Measurements from ENCODE around the gene PTPRA. TPM values are rescaled to one million over a fixed set of nuclear protein-coding genes. Genes with fewer than 3 reads are reported as not detected.
"Not testable (repeated sequence)": the region's sequence is repeated elsewhere in the genome, so short reads cannot be mapped to it uniquely, and the experiment has no call there.

PTPRA gene
- total RNA-seq, 1 donor, result 44.2 TPM

DNA sequence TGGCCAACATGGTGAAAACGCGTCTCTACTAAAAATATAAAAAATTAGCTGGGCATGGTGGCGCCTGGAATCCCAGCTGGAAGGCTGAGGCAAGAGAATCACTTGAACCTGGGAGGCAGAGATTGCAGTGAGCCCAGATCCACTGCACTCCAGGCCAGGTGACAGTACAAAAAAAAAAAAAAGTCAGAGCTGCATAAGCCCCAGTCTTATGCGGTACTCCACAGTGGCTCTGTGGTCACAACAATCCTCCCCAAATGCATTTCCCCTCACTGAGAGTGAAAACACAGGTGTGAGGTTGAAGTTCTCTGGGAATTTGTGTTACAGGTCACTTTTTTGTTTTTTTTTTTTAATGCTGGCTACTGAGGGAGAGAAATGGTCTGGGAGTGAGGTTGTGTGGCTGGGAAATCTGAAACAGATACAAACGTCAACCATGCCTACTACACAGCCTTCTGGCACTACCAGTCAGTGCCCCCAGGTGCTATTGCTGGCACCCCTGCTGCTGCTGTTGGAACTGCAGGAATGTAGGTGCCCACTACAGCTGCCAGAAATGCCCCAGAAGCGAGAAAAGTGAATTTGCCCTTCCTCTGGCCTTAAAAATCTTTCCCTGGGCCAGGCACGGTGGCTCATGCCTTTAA is 178.2 kb downstream of the PTPRA start:
- Histone ChIP-seq H3K36me3 (ENCODE audit: insufficient read depth, low read length) (peaks cover 23% of the 10 kb centered on the region), H3K4me1 (ENCODE audit: insufficient read depth, low read length) (peaks cover 5% of the 10 kb centered on the region), H3K27me3 (ENCODE audit: insufficient read depth, low read length) (no peaks in the 10 kb centered on the region), H2AFZ (ENCODE audit: low read length) (no peak overlapping the region), H4K20me1 (ENCODE audit: insufficient read depth, low read length) (no peaks in the 10 kb centered on the region), H3K4me2 (ENCODE audit: insufficient read depth, low read length) (no peak overlapping the region), H3K9me3 (ENCODE audit: low read depth, low read length) (no peaks in the 10 kb centered on the region), H3K4me3 (ENCODE audit: insufficient read depth, low read length) (no peak overlapping the region), H3K79me2 (ENCODE audit: insufficient read depth, low read length) (peaks cover 10% of the 10 kb centered on the region), H3K27ac (ENCODE audit: low read depth, low read length) (no peak overlapping the region)
- DNase-seq (ENCODE audit: insufficient read length, low spot score, missing footprints), result no peak
- TF ChIP-seq, protein P1, sequence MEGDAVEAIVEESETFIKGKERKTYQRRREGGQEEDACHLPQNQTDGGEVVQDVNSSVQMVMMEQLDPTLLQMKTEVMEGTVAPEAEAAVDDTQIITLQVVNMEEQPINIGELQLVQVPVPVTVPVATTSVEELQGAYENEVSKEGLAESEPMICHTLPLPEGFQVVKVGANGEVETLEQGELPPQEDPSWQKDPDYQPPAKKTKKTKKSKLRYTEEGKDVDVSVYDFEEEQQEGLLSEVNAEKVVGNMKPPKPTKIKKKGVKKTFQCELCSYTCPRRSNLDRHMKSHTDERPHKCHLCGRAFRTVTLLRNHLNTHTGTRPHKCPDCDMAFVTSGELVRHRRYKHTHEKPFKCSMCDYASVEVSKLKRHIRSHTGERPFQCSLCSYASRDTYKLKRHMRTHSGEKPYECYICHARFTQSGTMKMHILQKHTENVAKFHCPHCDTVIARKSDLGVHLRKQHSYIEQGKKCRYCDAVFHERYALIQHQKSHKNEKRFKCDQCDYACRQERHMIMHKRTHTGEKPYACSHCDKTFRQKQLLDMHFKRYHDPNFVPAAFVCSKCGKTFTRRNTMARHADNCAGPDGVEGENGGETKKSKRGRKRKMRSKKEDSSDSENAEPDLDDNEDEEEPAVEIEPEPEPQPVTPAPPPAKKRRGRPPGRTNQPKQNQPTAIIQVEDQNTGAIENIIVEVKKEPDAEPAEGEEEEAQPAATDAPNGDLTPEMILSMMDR (IDR thresholded peaks at IDR 0.05; ENCODE audit: extremely low read depth, low read depth, low read length), result no peak

- DNase-seq (ENCODE audit: insufficient read length, low spot score, missing footprints), result no peak
- Histone ChIP-seq H3K79me2 (ENCODE audit: insufficient read depth, low read length) (no peaks in the 10 kb centered on the region), H3K4me3 (ENCODE audit: insufficient read depth, low read length) (no peak overlapping the region), H3K9me3 (ENCODE audit: low read depth, low read length) (no peaks in the 10 kb centered on the region), H3K4me2 (ENCODE audit: insufficient read depth, low read length) (no peak overlapping the region), H4K20me1 (ENCODE audit: insufficient read depth, low read length) (no peaks in the 10 kb centered on the region), H3K27me3 (ENCODE audit: insufficient read depth, low read length) (no peaks in the 10 kb centered on the region), H3K4me1 (ENCODE audit: insufficient read depth, low read length) (no peaks in the 10 kb centered on the region), H3K36me3 (ENCODE audit: insufficient read depth, low read length) (no peaks in the 10 kb centered on the region), H3K27ac (ENCODE audit: low read depth, low read length) (no peak overlapping the region), H2AFZ (ENCODE audit: low read length) (no peak overlapping the region)
- TF ChIP-seq, protein P1 (IDR thresholded peaks at IDR 0.05; ENCODE audit: extremely low read depth, low read depth, low read length), result no peak
Observed at GRCh38 chr20:3059489-3059888, 186.2 kb downstream of the PTPRA start.

- not testable (repeated sequence) for H3K79me2 ChIP-seq (ENCODE audit: insufficient read depth, low read length); H3K9me3 ChIP-seq (ENCODE audit: low read depth, low read length); H3K4me3 ChIP-seq (ENCODE audit: insufficient read depth, low read length); H3K36me3 ChIP-seq (ENCODE audit: insufficient read depth, low read length); H3K27ac ChIP-seq (ENCODE audit: low read depth, low read length); H3K27me3 ChIP-seq (ENCODE audit: insufficient read depth, low read length); DNase-seq (ENCODE audit: insufficient read length, low spot score, missing footprints); H4K20me1 ChIP-seq (ENCODE audit: insufficient read depth, low read length); H2AFZ ChIP-seq (ENCODE audit: low read length); H3K4me2 ChIP-seq (ENCODE audit: insufficient read depth, low read length)
- peaks cover 12% of the 10 kb centered on the region for H3K4me1 ChIP-seq (ENCODE audit: insufficient read depth, low read length)
Observed at GRCh38 chr20:3064119-3064518, 190.8 kb downstream of the PTPRA start.

GRCh38 chr20:3067139-3068014 is 194.1 kb downstream of the PTPRA start:
- Histone ChIP-seq H3K36me3 (ENCODE audit: insufficient read depth, low read length) (no peaks in the 10 kb centered on the region), H3K4me2 (ENCODE audit: insufficient read depth, low read length) (peak overlapping the region; percentile 16), H2AFZ (ENCODE audit: low read length) (no peak overlapping the region), H3K4me1 (ENCODE audit: insufficient read depth, low read length) (peaks cover 12% of the 10 kb centered on the region), H3K4me3 (ENCODE audit: insufficient read depth, low read length) (no peak overlapping the region), H4K20me1 (ENCODE audit: insufficient read depth, low read length) (no peaks in the 10 kb centered on the region), H3K27ac (ENCODE audit: low read depth, low read length) (peak overlapping the region; percentile 19), H3K79me2 (ENCODE audit: insufficient read depth, low read length) (no peaks in the 10 kb centered on the region), H3K9me3 (ENCODE audit: low read depth, low read length) (no peaks in the 10 kb centered on the region), H3K27me3 (ENCODE audit: insufficient read depth, low read length) (peaks cover 14% of the 10 kb centered on the region)
- TF ChIP-seq, protein P1 (IDR thresholded peaks at IDR 0.05; ENCODE audit: extremely low read depth, low read depth, low read length), result no peak
- no peak for DNase-seq (ENCODE audit: insufficient read length, low spot score, missing footprints)
